ENCODE data around the gene SLC25A11.
"Not testable (repeated sequence)": the region's sequence is repeated elsewhere in the genome, so short reads cannot be mapped to it uniquely, and the experiment has no call there.

SLC25A11 gene

GRCh38 chr17:4928881-4929280, 11.0 kb downstream of the SLC25A11 start:
- Histone ChIP-seq H3K9ac (ENCODE audit: low read length) (no peak overlapping the region), H3K27me3 (ENCODE audit: control insufficient read depth, insufficient read depth, low read length) (no peaks in the 10 kb centered on the region), H3K27ac (ENCODE audit: low read length) (no peak overlapping the region), H3K36me3 (ENCODE audit: control insufficient read depth, low read depth, low read length) (peaks cover 3% of the 10 kb centered on the region), H3K4me3 (ENCODE audit: low read length) (no peak overlapping the region), H3K4me1 (ENCODE audit: control insufficient read depth, low read depth, low read length) (no peaks in the 10 kb centered on the region), H3K9me3 (ENCODE audit: control insufficient read depth, low read depth, low read length) (no peaks in the 10 kb centered on the region)

- not testable (repeated sequence) for H3K9me3 ChIP-seq (ENCODE audit: control insufficient read depth, low read depth, low read length)
These were observed 13.1 kb downstream of the SLC25A11 start for GRCh38 chr17:4926577-4927335.

GRCh38 chr17:4921320-4921719, 18.5 kb downstream of the SLC25A11 start:
- Histone ChIP-seq H3K27ac (ENCODE audit: low read length) (no peak overlapping the region), H3K9me3 (ENCODE audit: control insufficient read depth, low read depth, low read length) (no peaks in the 10 kb centered on the region), H3K4me3 (ENCODE audit: low read length) (no peak overlapping the region), H3K4me1 (ENCODE audit: control insufficient read depth, low read depth, low read length) (peaks cover 3% of the 10 kb centered on the region), H3K36me3 (ENCODE audit: control insufficient read depth, low read depth, low read length) (no peaks in the 10 kb centered on the region), H3K27me3 (ENCODE audit: control insufficient read depth, insufficient read depth, low read length) (no peaks in the 10 kb centered on the region), H3K9ac (ENCODE audit: low read length) (no peak overlapping the region)

More at GRCh38 chr17:4926577-4927335, 13.1 kb downstream of the SLC25A11 start:
- H3K9ac ChIP-seq (ENCODE audit: low read length); H3K27ac ChIP-seq (ENCODE audit: low read length); H3K27me3 ChIP-seq (ENCODE audit: control insufficient read depth, insufficient read depth, low read length); H3K4me1 ChIP-seq (ENCODE audit: control insufficient read depth, low read depth, low read length); H3K4me3 ChIP-seq (ENCODE audit: low read length); H3K36me3 ChIP-seq (ENCODE audit: control insufficient read depth, low read depth, low read length): not testable (repeated sequence)

GRCh38 chr17:4920351-4921048, 19.3 kb downstream of the SLC25A11 start:
- H3K27me3 ChIP-seq (ENCODE audit: control insufficient read depth, insufficient read depth, low read length) = no peaks in the 10 kb centered on the region
- peaks cover 3% of the 10 kb centered on the region for H3K4me1 ChIP-seq (ENCODE audit: control insufficient read depth, low read depth, low read length)
- no peak overlapping the region for H3K4me3 ChIP-seq (ENCODE audit: low read length)
- no peak overlapping the region for H3K9ac ChIP-seq (ENCODE audit: low read length)
- no peaks in the 10 kb centered on the region for H3K9me3 ChIP-seq (ENCODE audit: control insufficient read depth, low read depth, low read length)
- no peak overlapping the region for H3K27ac ChIP-seq (ENCODE audit: low read length)
- H3K36me3 ChIP-seq (ENCODE audit: control insufficient read depth, low read depth, low read length) = no peaks in the 10 kb centered on the region

- no peaks in the 10 kb centered on the region for H3K27me3 ChIP-seq (ENCODE audit: control insufficient read depth, insufficient read depth, low read length)
- H3K36me3 ChIP-seq (ENCODE audit: control insufficient read depth, low read depth, low read length) = no peaks in the 10 kb centered on the region
- H3K9me3 ChIP-seq (ENCODE audit: control insufficient read depth, low read depth, low read length) = no peaks in the 10 kb centered on the region
- H3K4me3 ChIP-seq (ENCODE audit: low read length) = no peak overlapping the region
- peaks cover 3% of the 10 kb centered on the region for H3K4me1 ChIP-seq (ENCODE audit: control insufficient read depth, low read depth, low read length)
- no peak overlapping the region for H3K27ac ChIP-seq (ENCODE audit: low read length)
- no peak overlapping the region for H3K9ac ChIP-seq (ENCODE audit: low read length)
These were observed 20.3 kb downstream of the SLC25A11 start for GRCh38 chr17:4919511-4920047.

- H3K9ac ChIP-seq (ENCODE audit: low read length); H3K4me3 ChIP-seq (ENCODE audit: low read length); H3K36me3 ChIP-seq (ENCODE audit: control insufficient read depth, low read depth, low read length); H3K4me1 ChIP-seq (ENCODE audit: control insufficient read depth, low read depth, low read length); H3K27me3 ChIP-seq (ENCODE audit: control insufficient read depth, insufficient read depth, low read length); H3K27ac ChIP-seq (ENCODE audit: low read length); H3K9me3 ChIP-seq (ENCODE audit: control insufficient read depth, low read depth, low read length): not testable (repeated sequence)
These were observed 25.3 kb downstream of the SLC25A11 start for GRCh38 chr17:4914551-4914950.

GRCh38 chr17:4913994-4914393, 25.9 kb downstream of the SLC25A11 start:
- no peak overlapping the region for H3K27ac ChIP-seq (ENCODE audit: low read length)
- H3K9me3 ChIP-seq (ENCODE audit: control insufficient read depth, low read depth, low read length) = no peaks in the 10 kb centered on the region
- no peak overlapping the region for H3K4me3 ChIP-seq (ENCODE audit: low read length)
- peaks cover 5% of the 10 kb centered on the region for H3K4me1 ChIP-seq (ENCODE audit: control insufficient read depth, low read depth, low read length)
- H3K27me3 ChIP-seq (ENCODE audit: control insufficient read depth, insufficient read depth, low read length) = no peaks in the 10 kb centered on the region
- H3K9ac ChIP-seq (ENCODE audit: low read length) = no peak overlapping the region
- no peaks in the 10 kb centered on the region for H3K36me3 ChIP-seq (ENCODE audit: control insufficient read depth, low read depth, low read length)

GRCh38 chr17:4908711-4909496, 30.9 kb downstream of the SLC25A11 start:
- H3K27ac ChIP-seq (ENCODE audit: low read length) = no peak overlapping the region
- no peaks in the 10 kb centered on the region for H3K36me3 ChIP-seq (ENCODE audit: control insufficient read depth, low read depth, low read length)
- no peak overlapping the region for H3K9ac ChIP-seq (ENCODE audit: low read length)
- no peaks in the 10 kb centered on the region for H3K27me3 ChIP-seq (ENCODE audit: control insufficient read depth, insufficient read depth, low read length)
- peaks cover 10% of the 10 kb centered on the region for H3K4me1 ChIP-seq (ENCODE audit: control insufficient read depth, low read depth, low read length)
- H3K4me3 ChIP-seq (ENCODE audit: low read length) = no peak overlapping the region
- no peaks in the 10 kb centered on the region for H3K9me3 ChIP-seq (ENCODE audit: control insufficient read depth, low read depth, low read length)

- H3K4me3 ChIP-seq (ENCODE audit: low read length) = no peak overlapping the region
- H3K27ac ChIP-seq (ENCODE audit: low read length) = no peak overlapping the region
- H3K9ac ChIP-seq (ENCODE audit: low read length) = no peak overlapping the region
- H3K36me3 ChIP-seq (ENCODE audit: control insufficient read depth, low read depth, low read length) = no peaks in the 10 kb centered on the region
- no peaks in the 10 kb centered on the region for H3K9me3 ChIP-seq (ENCODE audit: control insufficient read depth, low read depth, low read length)
- peaks cover 10% of the 10 kb centered on the region for H3K4me1 ChIP-seq (ENCODE audit: control insufficient read depth, low read depth, low read length)
- no peaks in the 10 kb centered on the region for H3K27me3 ChIP-seq (ENCODE audit: control insufficient read depth, insufficient read depth, low read length)
These were observed 31.5 kb downstream of the SLC25A11 start for GRCh38 chr17:4908301-4908700.

- not testable (repeated sequence) for H3K27ac ChIP-seq (ENCODE audit: low read length); H3K9ac ChIP-seq (ENCODE audit: low read length); H3K36me3 ChIP-seq (ENCODE audit: control insufficient read depth, low read depth, low read length); H3K27me3 ChIP-seq (ENCODE audit: control insufficient read depth, insufficient read depth, low read length); H3K9me3 ChIP-seq (ENCODE audit: control insufficient read depth, low read depth, low read length); H3K4me3 ChIP-seq (ENCODE audit: low read length)
- peaks cover 10% of the 10 kb centered on the region for H3K4me1 ChIP-seq (ENCODE audit: control insufficient read depth, low read depth, low read length)
These were observed 33.2 kb downstream of the SLC25A11 start for GRCh38 chr17:4906642-4907041.

- Histone ChIP-seq H3K9ac (ENCODE audit: low read length) (no peak within 1 kb of the TSS), H3K4me3 (ENCODE audit: low read length) (no peak within 1 kb of the TSS), H3K9me3 (ENCODE audit: control insufficient read depth, low read depth, low read length) (no peaks in the 10 kb centered on the region), H3K27me3 (ENCODE audit: control insufficient read depth, insufficient read depth, low read length) (no peaks in the 10 kb centered on the region), H3K36me3 (ENCODE audit: control insufficient read depth, low read depth, low read length) (no peaks in the 10 kb centered on the region), H3K27ac (ENCODE audit: low read length) (no peak within 1 kb of the TSS), H3K4me1 (ENCODE audit: control insufficient read depth, low read depth, low read length) (no peaks in the 10 kb centered on the region)
These were observed 36.6 kb downstream of the SLC25A11 start, which contains the start of gene CHRNE for GRCh38 chr17:4903051-4903818. TSS of gene CHRNE (minus strand) at chr17:4903098. CDS start at chr17:4903063, 35 bp downstream.

Measured in iPS-18a (cell line).